ENCODE results near the gene FBXO8. TPM values are rescaled to one million over a fixed set of nuclear protein-coding genes. Genes with fewer than 3 reads are reported as not detected.

The FBXO8 gene
- total and polyA plus RNA-seq, 8 donors = 6.7 to 16.9 (median 10.4) TPM

DNA sequence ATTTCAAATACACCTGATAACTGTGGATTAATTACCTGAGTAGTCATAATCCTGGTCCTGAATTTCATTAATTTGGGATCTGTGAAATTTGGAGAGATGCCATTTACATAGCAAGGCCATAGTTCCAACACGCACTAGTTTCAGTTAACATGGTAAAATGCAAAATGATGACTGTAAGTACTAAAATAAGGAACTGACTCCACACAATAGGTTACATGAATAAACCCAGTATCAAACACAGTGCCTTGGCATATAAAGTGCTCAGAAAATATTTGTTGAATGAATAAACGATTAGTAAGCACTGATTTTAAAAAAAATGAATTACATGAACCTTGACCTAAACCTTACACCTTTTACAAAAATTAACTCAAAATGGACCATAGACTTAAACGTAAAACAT is 9.0 kb downstream of the FBXO8 start:
- Histone ChIP-seq H3K4me3 (no peak overlapping the region), H3K4me1 (no peaks in the 10 kb centered on the region), H3K27me3 (no peaks in the 10 kb centered on the region), H3K9me3 (no peaks in the 10 kb centered on the region), H3K36me3 (no peaks in the 10 kb centered on the region), H3K27ac (no peak overlapping the region)
- intact Hi-C loops (cut with DNase I) = no loop called here
- TF ChIP-seq, protein P1, sequence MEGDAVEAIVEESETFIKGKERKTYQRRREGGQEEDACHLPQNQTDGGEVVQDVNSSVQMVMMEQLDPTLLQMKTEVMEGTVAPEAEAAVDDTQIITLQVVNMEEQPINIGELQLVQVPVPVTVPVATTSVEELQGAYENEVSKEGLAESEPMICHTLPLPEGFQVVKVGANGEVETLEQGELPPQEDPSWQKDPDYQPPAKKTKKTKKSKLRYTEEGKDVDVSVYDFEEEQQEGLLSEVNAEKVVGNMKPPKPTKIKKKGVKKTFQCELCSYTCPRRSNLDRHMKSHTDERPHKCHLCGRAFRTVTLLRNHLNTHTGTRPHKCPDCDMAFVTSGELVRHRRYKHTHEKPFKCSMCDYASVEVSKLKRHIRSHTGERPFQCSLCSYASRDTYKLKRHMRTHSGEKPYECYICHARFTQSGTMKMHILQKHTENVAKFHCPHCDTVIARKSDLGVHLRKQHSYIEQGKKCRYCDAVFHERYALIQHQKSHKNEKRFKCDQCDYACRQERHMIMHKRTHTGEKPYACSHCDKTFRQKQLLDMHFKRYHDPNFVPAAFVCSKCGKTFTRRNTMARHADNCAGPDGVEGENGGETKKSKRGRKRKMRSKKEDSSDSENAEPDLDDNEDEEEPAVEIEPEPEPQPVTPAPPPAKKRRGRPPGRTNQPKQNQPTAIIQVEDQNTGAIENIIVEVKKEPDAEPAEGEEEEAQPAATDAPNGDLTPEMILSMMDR (IDR thresholded peaks at IDR 0.05) = no peak
- FAIRE-seq (no peak), DNase-seq (no peak), ATAC-seq (no peak)
- 78 to 80% methylated on average over 3 of the region's 3 CpGs for WGBS, 2 donors

DNA sequence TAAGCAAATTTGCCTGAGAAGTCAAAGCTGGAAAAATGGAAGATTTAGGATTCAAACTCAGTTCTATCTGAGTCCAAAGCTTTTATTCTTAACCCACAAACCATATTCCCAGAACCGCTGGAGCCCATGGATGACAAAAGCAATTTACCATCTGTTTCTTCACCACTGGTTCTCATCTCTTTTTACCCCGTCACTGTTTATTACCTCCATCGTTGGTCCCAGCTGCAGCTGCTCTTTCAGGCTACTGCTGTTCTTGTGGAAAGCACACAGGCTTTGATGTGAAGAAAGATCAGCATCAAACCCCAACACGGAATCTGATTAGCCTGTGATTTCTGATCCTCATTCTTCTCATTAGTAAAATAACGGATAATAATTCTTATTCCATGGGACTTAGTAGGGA is 9.5 kb downstream of the FBXO8 start:
- Histone ChIP-seq H3K27ac (no peak overlapping the region), H3K27me3 (no peaks in the 10 kb centered on the region), H3K9me3 (no peaks in the 10 kb centered on the region), H3K36me3 (no peaks in the 10 kb centered on the region), H3K4me1 (no peaks in the 10 kb centered on the region), H3K4me3 (no peak overlapping the region)
- intact Hi-C loops (cut with DNase I) = no loop called here
- DNase-seq (no peak), FAIRE-seq (no peak), ATAC-seq (no peak)
- TF ChIP-seq, protein P1 (IDR thresholded peaks at IDR 0.05) = no peak
- 81 to 86% methylated on average over 5 of the region's 5 CpGs for whole genome bisulfite sequencing, 2 donors

DNA sequence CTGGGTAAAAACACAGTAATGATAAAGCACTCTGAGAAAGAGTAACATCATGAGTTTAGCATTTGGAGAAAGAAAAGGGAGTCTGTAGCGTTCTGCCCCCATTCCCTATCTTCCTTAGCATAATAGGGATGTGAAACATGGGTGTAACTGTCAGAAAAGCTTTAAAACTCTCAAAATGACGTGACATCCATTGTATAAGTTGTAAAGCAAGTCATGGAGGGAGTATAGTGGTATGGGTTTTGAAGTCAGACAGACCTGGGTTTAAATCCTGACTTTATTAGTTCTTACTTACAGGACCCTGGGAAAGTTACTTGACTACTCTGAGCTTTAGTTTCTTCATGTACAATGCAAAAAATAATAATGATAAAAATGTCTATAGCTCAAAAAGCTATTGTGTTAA is 17.1 kb downstream of the FBXO8 start:
- intact Hi-C loops (cut with DNase I) = no loop called here
- Histone ChIP-seq H3K4me3 (no peak overlapping the region), H3K4me1 (no peaks in the 10 kb centered on the region), H3K9me3 (no peaks in the 10 kb centered on the region), H3K27me3 (no peaks in the 10 kb centered on the region), H3K27ac (no peak overlapping the region), H3K36me3 (no peaks in the 10 kb centered on the region)
- DNase-seq = no peak
- 81 to 88% methylated on average over 2 of the region's 2 CpGs for WGBS, 2 donors
- no peak for ATAC-seq
- no peak for FAIRE-seq
- TF ChIP-seq, protein P1 (IDR thresholded peaks at IDR 0.05) = no peak

DNA sequence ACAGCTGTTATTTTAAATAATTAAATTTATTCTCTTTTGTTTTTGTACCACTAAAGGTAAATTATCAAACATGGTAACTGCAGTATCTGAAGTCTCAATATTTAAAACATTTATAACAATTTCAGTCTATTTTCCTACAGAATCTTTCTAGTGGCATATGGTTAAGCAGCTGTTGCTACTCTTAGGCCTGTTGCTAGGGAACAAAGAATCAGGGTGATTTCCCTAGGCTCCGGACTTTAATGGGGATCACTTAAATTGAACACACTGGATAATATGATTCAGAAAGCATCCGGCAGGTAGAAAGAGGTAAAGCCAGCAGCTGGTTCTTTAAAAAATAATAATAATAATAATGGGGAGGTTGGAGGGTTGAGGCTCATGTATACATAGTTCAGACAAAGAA is 17.6 kb downstream of the FBXO8 start:
- ATAC-seq (peak in 2 of 4 donors; percentile 65 to 78), DNase-seq (no peak), FAIRE-seq (no peak)
- H3K4me1 ChIP-seq = no peaks in the 10 kb centered on the region
- WGBS, 2 donors = 69% methylated on average over 2 of the region's 2 CpGs
- no peak overlapping the region for H3K4me3 ChIP-seq
- no peaks in the 10 kb centered on the region for H3K36me3 ChIP-seq
- no peak overlapping the region for H3K27ac ChIP-seq
- no peaks in the 10 kb centered on the region for H3K9me3 ChIP-seq
- intact Hi-C loops (cut with DNase I) = no loop called here
- TF ChIP-seq, protein P1 (IDR thresholded peaks at IDR 0.05) = no peak
- no peaks in the 10 kb centered on the region for H3K27me3 ChIP-seq

DNA sequence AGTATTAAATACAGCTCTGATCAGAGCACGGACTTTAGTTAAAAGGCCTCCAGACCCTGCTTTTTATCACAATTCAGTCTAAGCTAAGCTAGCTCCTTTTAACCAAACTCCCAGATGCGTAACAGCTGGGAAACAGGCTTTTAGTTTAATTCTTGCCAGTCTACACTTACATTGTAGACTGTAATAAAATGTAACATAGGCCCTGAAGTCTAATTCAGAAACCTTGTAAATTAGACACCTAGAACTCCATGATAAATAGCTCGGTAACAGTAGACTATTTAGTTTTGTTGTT is 20.1 kb downstream of the FBXO8 start:
- intact Hi-C loops (cut with DNase I) = no loop called here
- ATAC-seq (no peak), FAIRE-seq (no peak), DNase-seq (no peak)
- Histone ChIP-seq H3K27me3 (no peaks in the 10 kb centered on the region), H3K36me3 (no peaks in the 10 kb centered on the region), H3K4me1 (peaks cover 0 to 4% (median 4%) of the 10 kb centered on the region in 3 donors), H3K9me3 (no peaks in the 10 kb centered on the region), H3K27ac (no peak overlapping the region), H3K4me3 (no peak overlapping the region)
- 89 to 95% methylated on average over 3 of the region's 3 CpGs for WGBS, 2 donors
- TF ChIP-seq, protein P1 (IDR thresholded peaks at IDR 0.05) = no peak

All from pancreas (tissue), 10 donors.